A673 (cell line): ENCODE results near the gene NOPCHAP1.

Experiments used
- EZH2 ChIP-seq: fragments of 200-600 bp; sonication (generic); IDR thresholded peaks from 2 replicates; pipeline ENCODE4 v1.6.1; 2017; ENCODE audit warnings: borderline replicate concordance, low read depth, mild to moderate bottlenecking, mixed read lengths, antibody characterized with exemption, low read length; ENCODE audit not compliant: poor library complexity, severe bottlenecking
- TF ChIP-seq, protein P1 (sequence below): fragments of 300-800, 200-600 bp; sonication (generic); conservative IDR thresholded peaks from 2 replicates; pipeline ENCODE4 v1.5.1; 2017; ENCODE audit warnings: low read depth, mild to moderate bottlenecking, antibody characterized with exemption, low read length, moderate library complexity, mixed read lengths

- TF ChIP-seq, protein P1, sequence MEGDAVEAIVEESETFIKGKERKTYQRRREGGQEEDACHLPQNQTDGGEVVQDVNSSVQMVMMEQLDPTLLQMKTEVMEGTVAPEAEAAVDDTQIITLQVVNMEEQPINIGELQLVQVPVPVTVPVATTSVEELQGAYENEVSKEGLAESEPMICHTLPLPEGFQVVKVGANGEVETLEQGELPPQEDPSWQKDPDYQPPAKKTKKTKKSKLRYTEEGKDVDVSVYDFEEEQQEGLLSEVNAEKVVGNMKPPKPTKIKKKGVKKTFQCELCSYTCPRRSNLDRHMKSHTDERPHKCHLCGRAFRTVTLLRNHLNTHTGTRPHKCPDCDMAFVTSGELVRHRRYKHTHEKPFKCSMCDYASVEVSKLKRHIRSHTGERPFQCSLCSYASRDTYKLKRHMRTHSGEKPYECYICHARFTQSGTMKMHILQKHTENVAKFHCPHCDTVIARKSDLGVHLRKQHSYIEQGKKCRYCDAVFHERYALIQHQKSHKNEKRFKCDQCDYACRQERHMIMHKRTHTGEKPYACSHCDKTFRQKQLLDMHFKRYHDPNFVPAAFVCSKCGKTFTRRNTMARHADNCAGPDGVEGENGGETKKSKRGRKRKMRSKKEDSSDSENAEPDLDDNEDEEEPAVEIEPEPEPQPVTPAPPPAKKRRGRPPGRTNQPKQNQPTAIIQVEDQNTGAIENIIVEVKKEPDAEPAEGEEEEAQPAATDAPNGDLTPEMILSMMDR = no peak
- TF ChIP-seq EZH2 = no peak
These were observed 27.2 kb upstream of the NOPCHAP1 start for GRCh38 chr12:104958805-104959334.
